ENCODE results near the gene TRIM24.

- TF ChIP-seq POLR2A (IDR thresholded peaks at IDR 0.05; ENCODE audit: low read length): no peak
- TF ChIP-seq GATA1 (IDR thresholded peaks at IDR 0.05; ENCODE audit: low read depth, low read length): no peak
Measured at GRCh38 chr7:138550337-138550736, 90.3 kb downstream of the TRIM24 start.
